Osteoblast (primary cell): ENCODE measurements around the gene PAF1. TPM values are rescaled to one million over a fixed set of nuclear protein-coding genes. Genes with fewer than 3 reads are reported as not detected.

Experiments
- DNase-seq: peaks from one replicate; pipeline ENCODE4 v3.0.0; 2011; ENCODE audit warnings: low spot score, mixed read lengths; ENCODE audit not compliant: insufficient read length; ENCODE audit errors: missing footprints
- H2AFZ ChIP-seq: 2 replicates; pipeline ENCODE4 v1.6.0; 2011; ENCODE audit warnings: mild to moderate bottlenecking, low read length
- H3K27ac ChIP-seq: 2 replicates; pipeline ENCODE4 v1.5.1; 2011; ENCODE audit warnings: mild to moderate bottlenecking, low read depth, low read length, moderate library complexity
- H3K27me3 ChIP-seq: 2 replicates; pipeline ENCODE4 v1.6.0; 2012; ENCODE audit warnings: mild to moderate bottlenecking, control low read depth, inconsistent platforms, low read length, moderate library complexity; ENCODE audit not compliant: insufficient read depth
- H3K36me3 ChIP-seq: 2 replicates; pipeline ENCODE4 v1.5.1; 2011; ENCODE audit warnings: mild to moderate bottlenecking, low read length, control low read depth, moderate library complexity; ENCODE audit not compliant: insufficient read depth
- H3K4me1 ChIP-seq: 2 replicates; pipeline ENCODE4 v1.5.1; 2011; ENCODE audit warnings: mild to moderate bottlenecking, low read length, control low read depth, moderate library complexity; ENCODE audit not compliant: insufficient read depth
- H3K4me2 ChIP-seq: 2 replicates; pipeline ENCODE4 v1.6.0; 2011; ENCODE audit warnings: mild to moderate bottlenecking, low read length; ENCODE audit not compliant: insufficient read depth
- H3K4me3 ChIP-seq: fragments of 200-600 bp; sonication (generic); 3 replicates; pipeline ENCODE4 v1.5.1; 2012; ENCODE audit warnings: mild to moderate bottlenecking, low read length, inconsistent platforms; ENCODE audit not compliant: insufficient read depth
- H3K79me2 ChIP-seq: 2 replicates; pipeline ENCODE4 v1.6.0; 2012; ENCODE audit warnings: mild to moderate bottlenecking, low read length, control low read depth, inconsistent platforms; ENCODE audit not compliant: insufficient read depth
- H3K9me3 ChIP-seq: 2 replicates; pipeline ENCODE4 v1.5.1; 2011; ENCODE audit warnings: low read depth, low read length, control low read depth
- H4K20me1 ChIP-seq: 2 replicates; pipeline ENCODE4 v1.6.0; 2012; ENCODE audit warnings: mild to moderate bottlenecking, low read length, control low read depth; ENCODE audit not compliant: insufficient read depth
- total RNA-seq: library from RNA; depleted of rRNA; stranded (reverse); fragments of >200 nt; gene quantifications from 2 replicates; pipeline ENCODE4 v1.2.3, GENCODE V29; 2012
- TF ChIP-seq, protein P1 (sequence below): IDR thresholded peaks from 2 replicates; pipeline ENCODE4 v1.5.1; 2011; ENCODE audit warnings: mild to moderate bottlenecking, low read depth, low read length, moderate library complexity; ENCODE audit errors: extremely low read depth

The PAF1 gene
- 29.3 and 29.8 TPM in 2 replicates for total RNA-seq

DNA sequence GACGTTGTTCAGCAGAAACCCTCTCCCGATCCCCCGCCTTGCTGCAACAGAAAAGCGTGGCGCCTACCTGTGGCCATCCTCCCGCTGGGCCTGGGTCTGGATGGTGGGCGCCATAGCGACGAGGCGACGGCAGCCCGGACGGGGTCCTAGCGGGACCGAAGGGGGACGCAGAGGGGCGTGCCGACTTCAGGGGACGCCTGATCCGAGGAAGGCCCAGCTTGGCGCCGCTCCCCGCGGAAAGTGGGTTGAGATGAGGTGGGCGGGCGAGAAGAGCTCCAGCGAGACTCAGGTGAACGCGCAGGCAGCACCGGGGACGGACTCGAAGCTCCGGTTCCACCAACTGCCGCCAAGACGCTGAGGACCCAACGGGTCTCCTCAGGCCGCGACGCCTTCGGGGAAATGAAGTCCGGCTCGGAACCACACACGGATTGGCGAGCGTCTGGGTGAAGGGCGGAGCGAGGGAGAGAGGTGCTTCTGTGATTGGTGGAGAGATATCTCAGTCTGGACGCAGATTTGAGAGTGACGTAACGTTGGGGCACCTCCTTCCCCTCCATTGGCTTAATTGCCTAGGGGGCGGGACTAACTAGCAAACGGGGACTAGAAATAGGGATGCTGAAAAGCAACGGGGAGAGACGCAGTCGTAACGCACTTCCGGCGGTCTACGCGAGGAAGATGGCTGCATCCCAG, at the start of gene PAF1, which contains the start of gene MED29:
Gene PAF1 (minus strand): TSS at position 356 of the 687 bp plus-strand sequence. CDS start 242 bp downstream, at position 114.
Gene MED29 (plus strand): TSS at position 628 of the 687 bp plus-strand sequence. CDS start 45 bp downstream, at position 673.
- no peaks in the 10 kb centered on the region for H4K20me1 ChIP-seq
- H3K36me3 ChIP-seq: peaks cover 51% of the 10 kb centered on the region
- H3K27me3 ChIP-seq: no peaks in the 10 kb centered on the region
- peak within 1 kb of the TSS; percentile 97 for H3K27ac ChIP-seq
- peak; percentile 100 for DNase-seq
- H3K79me2 ChIP-seq: peaks cover 38% of the 10 kb centered on the region
- H3K4me1 ChIP-seq: peaks cover 17% of the 10 kb centered on the region
- H3K4me2 ChIP-seq: peak within 1 kb of the TSS; percentile 88
- peak within 1 kb of the TSS; percentile 82 for H2AFZ ChIP-seq
- H3K9me3 ChIP-seq: no peaks in the 10 kb centered on the region
- peak within 1 kb of the TSS; percentile 82 for H3K4me3 ChIP-seq
- TF ChIP-seq, protein P1, sequence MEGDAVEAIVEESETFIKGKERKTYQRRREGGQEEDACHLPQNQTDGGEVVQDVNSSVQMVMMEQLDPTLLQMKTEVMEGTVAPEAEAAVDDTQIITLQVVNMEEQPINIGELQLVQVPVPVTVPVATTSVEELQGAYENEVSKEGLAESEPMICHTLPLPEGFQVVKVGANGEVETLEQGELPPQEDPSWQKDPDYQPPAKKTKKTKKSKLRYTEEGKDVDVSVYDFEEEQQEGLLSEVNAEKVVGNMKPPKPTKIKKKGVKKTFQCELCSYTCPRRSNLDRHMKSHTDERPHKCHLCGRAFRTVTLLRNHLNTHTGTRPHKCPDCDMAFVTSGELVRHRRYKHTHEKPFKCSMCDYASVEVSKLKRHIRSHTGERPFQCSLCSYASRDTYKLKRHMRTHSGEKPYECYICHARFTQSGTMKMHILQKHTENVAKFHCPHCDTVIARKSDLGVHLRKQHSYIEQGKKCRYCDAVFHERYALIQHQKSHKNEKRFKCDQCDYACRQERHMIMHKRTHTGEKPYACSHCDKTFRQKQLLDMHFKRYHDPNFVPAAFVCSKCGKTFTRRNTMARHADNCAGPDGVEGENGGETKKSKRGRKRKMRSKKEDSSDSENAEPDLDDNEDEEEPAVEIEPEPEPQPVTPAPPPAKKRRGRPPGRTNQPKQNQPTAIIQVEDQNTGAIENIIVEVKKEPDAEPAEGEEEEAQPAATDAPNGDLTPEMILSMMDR: no peak

DNA sequence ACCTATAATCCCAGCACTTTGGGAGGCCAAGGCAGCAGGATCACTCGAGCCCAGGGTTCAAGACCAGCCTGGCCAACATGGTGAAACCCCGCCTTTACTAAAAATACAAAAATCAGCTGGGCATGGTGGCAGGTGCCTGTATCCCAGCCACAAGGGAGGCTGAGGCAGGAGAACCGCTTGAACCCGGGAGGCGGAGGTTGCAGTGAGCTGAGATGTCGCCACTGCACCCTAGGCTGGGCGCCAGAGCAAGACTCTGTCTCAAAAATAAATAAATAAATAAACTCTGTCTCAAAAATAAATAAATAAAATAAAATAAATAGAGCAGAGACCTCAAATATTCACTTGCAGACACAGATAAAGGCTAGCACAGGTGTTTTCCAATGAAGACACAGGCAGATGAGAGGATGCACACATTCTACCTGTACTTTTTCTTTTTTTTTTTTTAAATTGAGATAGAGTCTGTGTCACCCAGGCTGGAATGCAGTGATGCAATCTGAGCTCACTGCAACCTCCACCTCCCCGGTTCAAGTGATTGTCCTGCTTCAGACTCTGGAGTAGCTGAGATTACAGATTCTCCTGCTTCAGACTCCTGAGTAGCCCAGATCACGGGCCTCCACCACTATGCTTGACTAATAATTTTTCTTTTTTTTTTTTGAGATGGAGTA, 47.5 kb upstream of the PAF1 start:
- Histone ChIP-seq H3K4me1 (peaks cover 19% of the 10 kb centered on the region), H3K36me3 (peaks cover 15% of the 10 kb centered on the region), H3K4me2 (no peak overlapping the region), H3K9me3 (no peaks in the 10 kb centered on the region), H2AFZ (no peak overlapping the region), H3K79me2 (peaks cover 24% of the 10 kb centered on the region), H3K27ac (no peak overlapping the region), H3K4me3 (no peak overlapping the region), H3K27me3 (no peaks in the 10 kb centered on the region), H4K20me1 (peaks cover 18% of the 10 kb centered on the region)
- DNase-seq: no peak
- TF ChIP-seq, protein P1: no peak

DNA sequence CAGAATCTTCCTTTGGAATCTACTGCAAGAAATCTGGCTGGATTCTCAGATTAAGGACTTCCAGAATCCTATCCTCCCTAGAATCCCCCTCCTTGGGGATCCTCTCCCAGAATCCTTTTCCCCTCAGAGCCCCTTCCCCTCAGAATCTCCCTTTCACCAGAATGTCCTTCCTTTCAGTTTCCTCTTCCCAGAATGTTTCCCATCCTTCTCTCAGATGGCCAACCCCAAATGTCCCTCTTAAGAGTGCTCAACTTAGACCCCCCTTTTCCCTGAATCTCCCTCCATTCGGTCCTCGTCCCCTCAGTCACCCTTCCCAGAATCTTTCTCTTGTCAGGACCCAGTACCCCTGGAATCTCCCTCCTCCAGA, 45.4 kb upstream of the PAF1 start:
- Histone ChIP-seq H2AFZ (peak overlapping the region; percentile 63), H3K27ac (peak overlapping the region; percentile 78), H3K79me2 (peaks cover 29% of the 10 kb centered on the region), H3K4me3 (peak overlapping the region; percentile 93), H3K4me1 (peaks cover 20% of the 10 kb centered on the region), H3K4me2 (peak overlapping the region; percentile 88), H3K9me3 (no peaks in the 10 kb centered on the region), H4K20me1 (peaks cover 20% of the 10 kb centered on the region), H3K36me3 (peaks cover 30% of the 10 kb centered on the region), H3K27me3 (no peaks in the 10 kb centered on the region)
- DNase-seq: peak; percentile 39
- TF ChIP-seq, protein P1: no peak
